NCI-H2171 (cell line): ENCODE measurements around the gene GPR32.
"Not testable (repeated sequence)": the region's sequence is repeated elsewhere in the genome, so short reads cannot be mapped to it uniquely, and the experiment has no call there.

Source experiments
- DNase-seq: peaks from one replicate; lab custom pipeline; 2025; lab: John Stamatoyannopoulos, UW

The GPR32 gene

GRCh38 chr19:50749490-50749889 lies 20.8 kb upstream of the GPR32 start:
- no peak for DNase-seq

- no peak for DNase-seq
Observed at GRCh38 chr19:50750010-50750409, 20.3 kb upstream of the GPR32 start.

GRCh38 chr19:50753879-50754278 lies 16.4 kb upstream of the GPR32 start:
- no peak for DNase-seq

- not testable (repeated sequence) for DNase-seq
Observed at GRCh38 chr19:50756244-50756643, 14.0 kb upstream of the GPR32 start.

- not testable (repeated sequence) for DNase-seq
Observed at GRCh38 chr19:50757624-50758023, 12.6 kb upstream of the GPR32 start.

GRCh38 chr19:50759076-50759475 lies 11.2 kb upstream of the GPR32 start:
- not testable (repeated sequence) for DNase-seq

GRCh38 chr19:50759886-50760285 lies 10.4 kb upstream of the GPR32 start:
- peak; percentile 20 for DNase-seq

- DNase-seq, result not testable (repeated sequence)
Observed at GRCh38 chr19:50761501-50761900, 8.8 kb upstream of the GPR32 start.

- not testable (repeated sequence) for DNase-seq
Observed at GRCh38 chr19:50763521-50763920, 6.7 kb upstream of the GPR32 start.

GRCh38 chr19:50764409-50764808 lies 5.9 kb upstream of the GPR32 start:
- no peak for DNase-seq

GRCh38 chr19:50766746-50767145 lies 3.5 kb upstream of the GPR32 start:
- not testable (repeated sequence) for DNase-seq

- DNase-seq, result not testable (repeated sequence)
Observed at GRCh38 chr19:50767263-50767662, 3.0 kb upstream of the GPR32 start.

- no peak for DNase-seq
Observed at GRCh38 chr19:50768277-50768676, 2.0 kb upstream of the GPR32 start.

- DNase-seq, result no peak
Observed at GRCh38 chr19:50770888-50771287, 624 bp downstream of the GPR32 start.

GRCh38 chr19:50772476-50772875 lies 2.2 kb downstream of the GPR32 start:
- DNase-seq, result no peak

- DNase-seq, result not testable (repeated sequence)
Observed at GRCh38 chr19:50772912-50773311, 2.6 kb downstream of the GPR32 start.

- not testable (repeated sequence) for DNase-seq
Observed at GRCh38 chr19:50773454-50773853, 3.2 kb downstream of the GPR32 start.

GRCh38 chr19:50776131-50776530 lies 5.9 kb downstream of the GPR32 start:
- DNase-seq, result no peak

- no peak for DNase-seq
Observed at GRCh38 chr19:50777261-50777660, 7.0 kb downstream of the GPR32 start.

- no peak for DNase-seq
Observed at GRCh38 chr19:50777830-50778303, 7.6 kb downstream of the GPR32 start.

GRCh38 chr19:50778906-50779430 lies 8.7 kb downstream of the GPR32 start:
- DNase-seq, result no peak

GRCh38 chr19:50779504-50780457 lies 9.5 kb downstream of the GPR32 start:
- DNase-seq, result no peak

GRCh38 chr19:50780753-50781435 lies 10.6 kb downstream of the GPR32 start:
- no peak for DNase-seq
